Lung (tissue), 12 donors: Measurements from ENCODE around the gene FYB1. TPM values are rescaled to one million over a fixed set of nuclear protein-coding genes. Genes with fewer than 3 reads are reported as not detected.

Source experiments
- ATAC-seq: fragments of 200-7000 bp; cut with Tn5 transposase; one replicate; pipeline ENCODE4 v1.9.1; 2020; ENCODE audit warnings: moderate number of reproducible peaks; ENCODE audit not compliant: insufficient read depth, low FRiP score
- DNase-seq, 3 donors: peaks; one replicate each; pipeline ENCODE4 v3.0.0-alpha.2; 2013 to 2017
- H3K27ac ChIP-seq, 2 donors: one replicate each; pipeline ENCODE4 v1.5.1; 2013; ENCODE audit warnings: mild to moderate bottlenecking in 2 of 2, moderate library complexity in 2 of 2, control low read depth in 1 of 2, inconsistent platforms in 1 of 2, low read depth in 1 of 2, low read length in 1 of 2
- H3K27me3 ChIP-seq, 3 donors: one replicate each; pipeline ENCODE4 v1.5.1; 2013; ENCODE audit warnings: low read length in 2 of 3; ENCODE audit not compliant: control insufficient read depth in 3 of 3, insufficient read depth in 3 of 3
- H3K36me3 ChIP-seq, 4 donors: one replicate each; pipeline ENCODE4 v1.5.1; 2013; ENCODE audit warnings: low read length in 4 of 4, mild to moderate bottlenecking in 1 of 4, moderate library complexity in 1 of 4; ENCODE audit not compliant: control insufficient read depth in 4 of 4, insufficient read depth in 4 of 4
- H3K4me1 ChIP-seq, 5 donors: one replicate each; pipeline ENCODE4 v1.5.1; 2013; ENCODE audit warnings: low read length in 5 of 5, mild to moderate bottlenecking in 2 of 5, moderate library complexity in 1 of 5; ENCODE audit not compliant: control insufficient read depth in 5 of 5, insufficient read depth in 5 of 5
- H3K4me3 ChIP-seq: one replicate; pipeline ENCODE4 v1.5.1; 2013; ENCODE audit warnings: mild to moderate bottlenecking, control low read depth, moderate library complexity
- H3K9ac ChIP-seq, 2 donors: one replicate each; pipeline ENCODE4 v1.5.1; 2013; ENCODE audit warnings: low read length in 2 of 2, control low read depth in 1 of 2; ENCODE audit not compliant: insufficient read depth in 1 of 2
- H3K9me3 ChIP-seq, 4 donors: one replicate each; pipeline ENCODE4 v1.5.1; 2013; ENCODE audit warnings: low read length in 3 of 4, mild to moderate bottlenecking in 1 of 4, moderate library complexity in 1 of 4; ENCODE audit not compliant: control insufficient read depth in 4 of 4, insufficient read depth in 3 of 4
- WGBS, 2 donors: extraction: QIAGEN DNeasy Blood & Tissue Kit; methylation state at CpG; one replicate each; pipeline ENCODE4 v1.1.7; 2013; 5-methylcytosine and 5-hydroxymethylcytosine counted together
- polyA plus RNA-seq, 2 donors: library from polyadenylated mRNA; stranded (reverse); fragments of 200-250 nt; gene quantifications; one replicate each; pipeline ENCODE4 v1.2.1, GENCODE V29; 2013
- total RNA-seq, 2 donors: library from RNA; depleted of rRNA in 1 of 2; stranded (reverse); fragments of >200 nt in 1 of 2; gene quantifications; one replicate each; pipeline ENCODE4 v1.2.1, GENCODE V29; 2014 to 2021
- TF ChIP-seq, protein P1 (sequence below): IDR thresholded peaks from 2 replicates; pipeline ENCODE4 v1.5.1; 2012; ENCODE audit warnings: mild to moderate bottlenecking; ENCODE audit errors: control extremely low read depth, extremely low read depth
- donor health status: control.
- donor health status: control.
- donor health status: Bipolar disorder and iron deficiency.
- donor health status: healthy.
- donor health status: DM: yes; HTN: yes; CAD: no.

FYB1 gene
- total and polyA plus RNA-seq, 4 donors, result 4.5 to 51.4 (median 32.5) TPM

DNA sequence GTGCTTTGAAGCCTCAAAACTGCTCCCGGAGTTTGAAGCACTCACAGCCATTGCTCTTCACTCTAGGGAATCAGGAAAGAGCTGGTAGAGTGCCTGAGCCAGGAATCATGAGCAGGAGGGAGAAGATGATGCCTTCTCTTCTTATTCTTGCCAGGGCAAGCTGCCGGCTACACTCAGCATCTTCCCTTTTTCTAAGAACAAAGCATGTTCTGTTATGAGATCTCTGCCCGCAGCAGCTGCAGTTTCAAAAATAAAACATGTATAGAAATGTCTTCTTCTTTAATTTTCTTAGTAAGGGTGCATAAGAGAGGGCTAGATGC, 87.3 kb downstream of the FYB1 start:
- no peaks in the 10 kb centered on the region for H3K4me1 ChIP-seq
- TF ChIP-seq, protein P1, sequence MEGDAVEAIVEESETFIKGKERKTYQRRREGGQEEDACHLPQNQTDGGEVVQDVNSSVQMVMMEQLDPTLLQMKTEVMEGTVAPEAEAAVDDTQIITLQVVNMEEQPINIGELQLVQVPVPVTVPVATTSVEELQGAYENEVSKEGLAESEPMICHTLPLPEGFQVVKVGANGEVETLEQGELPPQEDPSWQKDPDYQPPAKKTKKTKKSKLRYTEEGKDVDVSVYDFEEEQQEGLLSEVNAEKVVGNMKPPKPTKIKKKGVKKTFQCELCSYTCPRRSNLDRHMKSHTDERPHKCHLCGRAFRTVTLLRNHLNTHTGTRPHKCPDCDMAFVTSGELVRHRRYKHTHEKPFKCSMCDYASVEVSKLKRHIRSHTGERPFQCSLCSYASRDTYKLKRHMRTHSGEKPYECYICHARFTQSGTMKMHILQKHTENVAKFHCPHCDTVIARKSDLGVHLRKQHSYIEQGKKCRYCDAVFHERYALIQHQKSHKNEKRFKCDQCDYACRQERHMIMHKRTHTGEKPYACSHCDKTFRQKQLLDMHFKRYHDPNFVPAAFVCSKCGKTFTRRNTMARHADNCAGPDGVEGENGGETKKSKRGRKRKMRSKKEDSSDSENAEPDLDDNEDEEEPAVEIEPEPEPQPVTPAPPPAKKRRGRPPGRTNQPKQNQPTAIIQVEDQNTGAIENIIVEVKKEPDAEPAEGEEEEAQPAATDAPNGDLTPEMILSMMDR, result no peak
- no peak overlapping the region for H3K27ac ChIP-seq
- no peak overlapping the region for H3K4me3 ChIP-seq
- no peaks in the 10 kb centered on the region for H3K9me3 ChIP-seq
- WGBS, 2 donors, result 75 to 84% methylated on average over 3 of the region's 3 CpGs
- no peaks in the 10 kb centered on the region for H3K36me3 ChIP-seq
- ATAC-seq, result no peak
- DNase-seq, result no peak
- no peak overlapping the region for H3K9ac ChIP-seq
- H3K27me3 ChIP-seq, result no peaks in the 10 kb centered on the region

DNA sequence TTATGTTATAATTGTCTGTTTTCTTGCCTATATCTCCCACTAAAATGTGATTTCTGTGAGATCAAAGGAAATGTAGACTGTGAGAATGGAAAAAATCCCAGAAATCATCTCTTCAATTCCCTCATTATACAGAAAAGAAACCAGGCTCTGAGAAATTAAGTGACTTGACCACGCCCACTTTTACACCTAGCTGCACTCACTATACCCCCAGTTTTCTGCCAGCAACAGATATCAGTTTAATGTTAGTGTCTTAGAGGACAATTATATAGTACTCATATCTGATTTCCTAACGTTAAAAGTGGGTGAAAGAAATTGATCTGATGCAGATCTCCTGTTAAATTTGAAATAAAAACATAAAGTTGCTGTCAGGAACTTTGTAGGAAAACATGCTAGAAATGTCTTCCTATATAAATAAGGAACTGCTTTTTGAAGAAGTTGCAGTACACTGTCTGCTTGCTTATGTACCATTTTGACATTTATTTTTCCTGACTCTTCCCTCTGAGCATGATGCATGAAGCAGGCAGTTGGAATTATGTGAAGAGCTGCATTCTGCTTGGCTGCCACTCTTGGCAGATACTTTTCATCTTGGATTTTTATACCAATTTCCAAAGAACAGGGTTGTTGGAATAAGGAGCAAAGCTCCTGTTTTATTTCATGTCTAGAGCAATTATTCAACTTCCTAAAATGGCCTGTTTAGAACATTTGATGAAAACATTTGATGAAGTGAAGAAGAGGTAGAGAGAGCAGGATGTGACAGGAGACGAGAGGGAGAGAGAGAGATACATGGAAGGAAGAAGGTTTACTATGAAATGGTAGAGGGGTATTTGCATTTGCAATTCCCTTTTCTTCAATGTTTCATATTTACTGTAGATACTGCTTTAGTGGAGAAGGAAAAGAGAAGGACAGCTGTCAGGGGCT, 87.9 kb downstream of the FYB1 start:
- DNase-seq (no peak), ATAC-seq (no peak)
- no peaks in the 10 kb centered on the region for H3K4me1 ChIP-seq
- 77 to 78% methylated on average over 3 of the region's 3 CpGs for WGBS, 2 donors
- no peaks in the 10 kb centered on the region for H3K9me3 ChIP-seq
- no peak overlapping the region for H3K27ac ChIP-seq
- TF ChIP-seq, protein P1, result no peak
- H3K9ac ChIP-seq, result no peak overlapping the region
- H3K27me3 ChIP-seq, result no peaks in the 10 kb centered on the region
- H3K36me3 ChIP-seq, result no peaks in the 10 kb centered on the region
- H3K4me3 ChIP-seq, result no peak overlapping the region

DNA sequence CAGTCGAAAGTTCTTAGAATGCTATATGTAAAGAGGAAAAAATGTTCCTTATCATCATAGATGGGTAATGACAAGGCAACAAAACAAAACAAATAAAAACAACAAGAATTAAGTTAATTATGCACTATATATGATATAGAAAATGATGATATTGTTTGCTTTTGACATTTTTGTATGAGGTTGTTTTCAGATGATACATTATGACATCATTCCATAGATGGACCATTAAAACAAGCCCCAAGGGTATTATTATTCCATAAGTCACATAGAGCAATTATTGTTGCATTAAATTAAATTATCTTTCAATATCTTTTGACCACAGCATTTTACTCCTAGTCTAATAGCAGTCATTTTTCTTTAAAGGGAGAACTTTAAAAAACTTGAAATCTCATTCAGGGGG, 88.6 kb downstream of the FYB1 start:
- H3K9me3 ChIP-seq, result no peaks in the 10 kb centered on the region
- H3K9ac ChIP-seq, result no peak overlapping the region
- TF ChIP-seq, protein P1, result no peak
- H3K27me3 ChIP-seq, result no peaks in the 10 kb centered on the region
- DNase-seq (no peak), ATAC-seq (no peak)
- H3K36me3 ChIP-seq, result no peaks in the 10 kb centered on the region
- no peak overlapping the region for H3K4me3 ChIP-seq
- H3K4me1 ChIP-seq, result no peaks in the 10 kb centered on the region
- 91 to 92% methylated on average over 1 of the region's 1 CpG for WGBS, 2 donors
- no peak overlapping the region for H3K27ac ChIP-seq
